NOMO-1 treated with DMSO at 0.1 percent for 48 hours (cell line): ENCODE measurements around the gene CAMTA1.

Experiments used
- DNase-seq: peaks from one replicate; lab custom pipeline; 2025; ENCODE audit not compliant: unreplicated experiment; lab: John Stamatoyannopoulos, UW

The CAMTA1 gene

GRCh38 chr1:7476402-7476801 is 691.1 kb downstream of the CAMTA1 start:
- no peak for DNase-seq

- DNase-seq, result no peak
Measured at GRCh38 chr1:7476861-7477547, 691.8 kb downstream of the CAMTA1 start.

GRCh38 chr1:7477593-7477992 is 692.3 kb downstream of the CAMTA1 start:
- no peak for DNase-seq

- DNase-seq, result no peak
Measured at GRCh38 chr1:7478142-7478790, 693.0 kb downstream of the CAMTA1 start.

GRCh38 chr1:7478809-7479499 is 693.7 kb downstream of the CAMTA1 start:
- no peak for DNase-seq

- DNase-seq, result no peak
Measured at GRCh38 chr1:7479571-7479970, 694.3 kb downstream of the CAMTA1 start.

- DNase-seq, result no peak
Measured at GRCh38 chr1:7481194-7481593, 695.9 kb downstream of the CAMTA1 start.

GRCh38 chr1:7482077-7482476 is 696.8 kb downstream of the CAMTA1 start:
- DNase-seq, result no peak

GRCh38 chr1:7482772-7483495 is 697.7 kb downstream of the CAMTA1 start:
- no peak for DNase-seq

- no peak for DNase-seq
Measured at GRCh38 chr1:7483634-7484383, 698.6 kb downstream of the CAMTA1 start.

GRCh38 chr1:7485086-7485780 is 700.0 kb downstream of the CAMTA1 start:
- DNase-seq, result no peak

- DNase-seq, result no peak
Measured at GRCh38 chr1:7485826-7486225, 700.6 kb downstream of the CAMTA1 start.

GRCh38 chr1:7487766-7488474 is 702.7 kb downstream of the CAMTA1 start:
- no peak for DNase-seq

GRCh38 chr1:7488475-7488842 is 703.2 kb downstream of the CAMTA1 start:
- no peak for DNase-seq

- DNase-seq, result no peak
Measured at GRCh38 chr1:7489586-7489985, 704.3 kb downstream of the CAMTA1 start.

- DNase-seq, result no peak
Measured at GRCh38 chr1:7490576-7490975, 705.3 kb downstream of the CAMTA1 start.

- DNase-seq, result no peak
Measured at GRCh38 chr1:7491109-7491817, 706.0 kb downstream of the CAMTA1 start.

GRCh38 chr1:7491818-7492173 is 706.5 kb downstream of the CAMTA1 start:
- no peak for DNase-seq
